Measurements from ENCODE around the gene TERT.
A peak's percentile ranks its signal among the peaks of the same experiment; 100 is the strongest.
"Not testable (repeated sequence)": the region's sequence is repeated elsewhere in the genome, so short reads cannot be mapped to it uniquely, and the experiment has no call there.

The TERT gene

DNA sequence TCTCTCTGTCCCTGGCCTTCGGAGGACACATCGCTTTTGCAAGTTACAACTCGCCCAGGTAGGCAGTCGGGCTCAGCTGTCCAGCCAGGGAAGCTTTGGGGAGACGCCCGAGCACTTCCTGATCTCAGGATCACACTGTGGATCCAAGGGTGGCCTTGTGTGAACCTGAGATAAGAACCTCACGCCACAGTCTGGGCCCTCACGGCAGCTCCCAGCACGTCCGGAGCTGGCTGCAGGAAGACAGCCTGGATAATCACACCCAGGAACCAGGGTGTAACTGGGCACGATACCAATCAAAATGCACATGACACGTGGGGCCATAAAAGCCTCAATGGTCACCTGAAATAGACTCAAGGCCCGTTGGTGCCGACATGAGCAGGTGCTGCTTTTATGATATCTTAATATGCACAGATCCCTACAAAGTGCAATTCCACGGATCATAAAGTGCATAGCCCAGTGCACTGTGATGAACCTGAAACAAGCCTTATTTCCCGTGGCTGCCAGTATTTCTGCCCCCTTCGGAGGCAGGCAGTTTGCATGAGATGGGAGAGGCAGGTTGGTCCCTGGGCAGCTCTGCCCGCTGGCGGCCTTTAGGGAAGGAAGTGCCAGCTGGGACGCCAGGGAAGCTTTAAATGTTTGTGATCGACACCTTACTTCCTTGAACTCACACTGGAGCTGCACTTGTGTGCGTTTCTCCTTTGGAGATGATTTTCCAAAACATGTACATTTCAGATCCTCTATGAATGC lies 55.2 kb downstream of the TERT start:
- TF ChIP-seq GATA1 (IDR thresholded peaks at IDR 0.05; ENCODE audit: low read depth, low read length), result no peak
- DNase-seq, result no peak

DNA sequence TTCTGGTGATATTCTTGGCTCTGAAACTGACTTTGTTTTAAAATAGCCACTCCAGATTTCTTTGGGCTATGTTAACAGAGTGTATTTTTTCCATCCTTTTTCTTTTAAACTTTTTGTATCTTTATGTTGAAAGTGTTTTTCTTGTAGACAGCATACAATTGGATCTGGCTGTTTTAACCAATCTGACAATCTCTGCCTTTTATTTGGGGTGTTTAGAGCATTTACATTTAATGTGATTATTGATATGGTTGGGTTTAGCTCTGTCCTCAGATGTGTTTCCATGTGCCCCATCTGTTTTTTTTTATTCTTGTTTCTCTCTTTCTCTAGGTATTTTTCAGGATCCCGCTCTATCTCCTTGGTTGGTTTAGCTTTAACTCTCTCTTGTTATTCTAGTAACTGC lies 59.0 kb downstream of the TERT start:
- no peak for DNase-seq

GRCh38 chr5:1235379-1235778 lies 59.5 kb downstream of the TERT start:
- peak; percentile 50 to 60 for DNase-seq
- TF ChIP-seq POLR2A (IDR thresholded peaks at IDR 0.05; ENCODE audit: low read length), result no peak
- TF ChIP-seq GATA1 (IDR thresholded peaks at IDR 0.05; ENCODE audit: low read depth, low read length), result no peak

More for the DNA sequence above, 59.0 kb downstream of the TERT start:
- no peak for TF ChIP-seq POLR2A (IDR thresholded peaks at IDR 0.05; ENCODE audit: low read length)
- no peak for TF ChIP-seq GATA1 (IDR thresholded peaks at IDR 0.05; ENCODE audit: low read depth, low read length)

DNA sequence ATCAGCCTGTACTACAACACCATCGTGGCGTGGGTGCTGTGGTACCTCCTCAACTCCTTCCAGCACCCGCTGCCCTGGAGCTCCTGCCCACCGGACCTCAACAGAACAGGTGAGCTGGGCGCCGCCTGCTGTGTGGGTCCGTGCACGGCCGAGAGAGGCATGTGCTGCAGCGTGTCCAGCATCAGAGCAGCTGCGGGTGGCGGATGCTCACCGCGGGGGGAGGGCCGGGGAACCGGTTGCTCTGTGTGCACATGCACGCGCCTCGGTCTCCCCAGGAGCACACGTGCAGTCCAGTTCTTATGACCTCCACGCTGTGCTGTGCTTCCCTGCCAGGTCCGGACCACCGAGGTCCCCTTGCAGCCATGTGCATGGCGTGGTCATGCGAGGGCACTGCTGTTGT lies 62.1 kb downstream of the TERT start:
- no peak for DNase-seq
- TF ChIP-seq POLR2A (IDR thresholded peaks at IDR 0.05; ENCODE audit: low read length), result no peak
- no peak for TF ChIP-seq GATA1 (IDR thresholded peaks at IDR 0.05; ENCODE audit: low read depth, low read length)

GRCh38 chr5:1231354-1231905 lies 63.4 kb downstream of the TERT start:
- no peak for TF ChIP-seq POLR2A (IDR thresholded peaks at IDR 0.05; ENCODE audit: low read length)
- no peak for TF ChIP-seq GATA1 (IDR thresholded peaks at IDR 0.05; ENCODE audit: low read depth, low read length)

DNA sequence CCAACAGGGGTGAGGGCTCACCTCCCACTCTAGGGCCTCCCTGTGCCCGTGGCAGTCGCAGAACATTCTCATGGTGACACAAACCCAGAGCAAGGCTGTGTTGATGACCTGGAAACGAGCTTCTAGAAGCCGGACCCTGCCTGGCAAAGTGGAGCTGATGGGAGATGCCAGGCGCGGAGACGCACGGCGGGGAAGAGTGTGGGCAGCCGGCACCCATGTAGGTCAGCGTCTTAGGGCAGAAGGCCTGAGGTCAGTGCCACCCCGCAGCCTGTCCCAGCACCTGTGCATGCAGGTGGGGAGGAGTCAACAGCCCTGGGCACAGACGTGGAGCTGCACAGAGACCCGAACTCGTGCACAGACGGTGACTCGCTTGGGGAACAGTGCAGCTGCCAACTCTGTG lies 64.3 kb downstream of the TERT start:
- DNase-seq, result no peak
- TF ChIP-seq POLR2A (IDR thresholded peaks at IDR 0.05; ENCODE audit: low read length) (no peak), GATA1 (IDR thresholded peaks at IDR 0.05; ENCODE audit: low read depth, low read length) (no peak)

More at GRCh38 chr5:1231354-1231905, 63.4 kb downstream of the TERT start:
- no peak for DNase-seq

- no peak for DNase-seq
- TF ChIP-seq GATA1 (IDR thresholded peaks at IDR 0.05; ENCODE audit: low read depth, low read length), result no peak
- TF ChIP-seq POLR2A (IDR thresholded peaks at IDR 0.05; ENCODE audit: low read length), result no peak
These were observed 65.0 kb downstream of the TERT start for GRCh38 chr5:1229822-1230221.

- DNase-seq, result not testable (repeated sequence)
These were observed 65.8 kb downstream of the TERT start for GRCh38 chr5:1229023-1229422.

- TF ChIP-seq GATA1 (IDR thresholded peaks at IDR 0.05; ENCODE audit: low read depth, low read length) (no peak), POLR2A (IDR thresholded peaks at IDR 0.05; ENCODE audit: low read length) (no peak)
- DNase-seq, result no peak
These were observed 66.7 kb downstream of the TERT start for GRCh38 chr5:1228120-1228519.

DNA sequence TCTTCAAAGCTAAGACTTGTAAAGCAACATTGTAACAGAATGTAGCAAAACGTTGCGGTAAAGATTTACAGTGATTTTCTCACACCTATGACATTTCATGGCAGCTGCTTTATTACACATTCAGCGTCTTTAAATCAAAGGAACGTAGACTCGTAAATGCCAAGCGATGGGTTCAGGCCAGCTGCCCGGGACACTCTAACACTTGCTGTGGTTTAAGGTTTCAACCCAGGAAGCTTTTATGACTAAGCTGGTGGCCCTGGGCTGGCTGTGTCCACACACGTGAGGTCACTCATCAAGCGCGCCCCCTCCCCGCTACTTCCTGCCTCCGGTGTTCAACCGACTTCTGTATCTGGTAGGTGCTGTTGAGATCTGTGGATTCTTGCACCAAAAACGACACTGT lies 67.2 kb downstream of the TERT start:
- DNase-seq, result no peak
- TF ChIP-seq GATA1 (IDR thresholded peaks at IDR 0.05; ENCODE audit: low read depth, low read length) (no peak), POLR2A (IDR thresholded peaks at IDR 0.05; ENCODE audit: low read length) (no peak)

DNA sequence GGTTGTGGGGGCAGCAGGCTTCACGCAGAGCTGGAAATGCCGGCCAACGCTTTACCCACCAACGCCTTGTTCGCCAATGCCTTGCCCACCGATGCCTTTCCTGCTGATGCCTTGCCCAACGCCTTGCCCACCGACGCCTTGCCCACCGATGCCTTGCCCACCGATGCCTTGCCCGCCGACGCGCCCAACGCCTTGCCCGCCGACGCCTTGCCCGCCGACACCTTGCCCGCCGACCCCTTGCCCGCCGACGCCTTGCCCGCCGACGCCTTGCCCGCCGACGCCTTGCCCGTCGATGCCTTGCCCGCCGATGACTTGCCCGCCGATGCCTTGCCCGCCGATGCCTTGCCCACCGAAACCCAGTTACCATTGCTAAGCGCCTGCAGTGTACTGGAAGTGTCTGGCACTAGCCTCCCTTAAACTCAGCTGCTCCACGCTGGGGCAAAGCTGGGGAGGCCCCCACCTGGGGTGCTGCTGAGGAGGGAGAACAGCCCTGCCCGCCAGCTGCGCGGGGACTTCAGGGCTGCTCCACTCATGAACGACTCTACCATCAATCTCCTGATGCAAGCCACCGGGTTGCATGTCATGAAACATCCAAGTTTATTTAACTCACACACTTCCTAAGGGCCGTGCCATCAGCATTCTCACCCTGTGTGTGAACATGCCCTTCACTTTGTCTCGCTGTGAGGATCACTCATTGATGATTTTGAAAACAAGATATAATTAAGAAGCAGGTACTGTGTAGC lies 67.9 kb downstream of the TERT start:
- DNase-seq, result no peak
- no peak for TF ChIP-seq GATA1 (IDR thresholded peaks at IDR 0.05; ENCODE audit: low read depth, low read length)
- TF ChIP-seq POLR2A (IDR thresholded peaks at IDR 0.05; ENCODE audit: low read length), result no peak

DNA sequence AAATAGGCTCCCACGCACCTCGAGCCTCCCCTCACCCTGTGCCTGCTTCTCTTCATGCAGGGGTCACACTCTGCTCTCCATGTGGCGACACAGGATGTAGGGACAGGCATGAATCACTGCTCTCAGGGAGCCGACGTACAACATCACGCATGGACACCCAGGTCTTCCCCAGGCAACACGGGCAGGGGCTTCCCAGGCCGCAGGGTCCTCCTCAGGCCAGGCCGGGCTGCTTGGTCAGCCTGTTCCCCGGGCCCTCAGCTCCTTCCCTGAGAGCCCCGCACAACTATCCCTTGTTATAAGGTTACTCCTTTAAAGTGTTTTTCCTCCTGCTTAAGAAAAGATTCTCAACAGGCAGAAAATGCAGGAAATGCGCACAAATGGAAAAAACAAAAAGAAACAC lies 68.6 kb downstream of the TERT start:
- TF ChIP-seq GATA1 (IDR thresholded peaks at IDR 0.05; ENCODE audit: low read depth, low read length) (no peak), POLR2A (IDR thresholded peaks at IDR 0.05; ENCODE audit: low read length) (no peak)
- DNase-seq, result no peak

DNA sequence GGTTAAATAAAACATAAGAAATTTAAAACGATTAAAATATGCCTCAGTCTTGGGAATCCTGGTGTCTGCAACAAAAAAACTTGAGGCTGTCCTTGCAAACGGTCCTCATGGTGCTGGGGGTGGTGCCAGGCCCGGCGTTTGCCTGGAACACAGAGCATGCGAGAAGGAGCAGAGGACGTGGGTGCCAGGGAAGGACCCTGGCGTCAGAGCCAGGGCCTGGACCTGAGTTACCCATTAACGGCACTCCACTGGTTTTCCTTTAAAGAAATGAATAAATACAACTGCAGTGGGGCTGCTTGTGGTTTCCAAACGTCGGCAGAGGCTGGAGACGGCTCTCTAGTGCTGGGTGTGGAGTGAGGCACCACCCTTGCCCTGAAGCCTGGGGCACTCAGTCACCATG lies 69.8 kb downstream of the TERT start, which contains the start of gene SLC6A18:
TSS of gene SLC6A18 (plus strand) at position 301 of the 400 bp plus-strand sequence. CDS start at position 398, 97 bp downstream.
- TF ChIP-seq POLR2A (IDR thresholded peaks at IDR 0.05; ENCODE audit: low read length) (no peak), GATA1 (IDR thresholded peaks at IDR 0.05; ENCODE audit: low read depth, low read length) (no peak)

DNA sequence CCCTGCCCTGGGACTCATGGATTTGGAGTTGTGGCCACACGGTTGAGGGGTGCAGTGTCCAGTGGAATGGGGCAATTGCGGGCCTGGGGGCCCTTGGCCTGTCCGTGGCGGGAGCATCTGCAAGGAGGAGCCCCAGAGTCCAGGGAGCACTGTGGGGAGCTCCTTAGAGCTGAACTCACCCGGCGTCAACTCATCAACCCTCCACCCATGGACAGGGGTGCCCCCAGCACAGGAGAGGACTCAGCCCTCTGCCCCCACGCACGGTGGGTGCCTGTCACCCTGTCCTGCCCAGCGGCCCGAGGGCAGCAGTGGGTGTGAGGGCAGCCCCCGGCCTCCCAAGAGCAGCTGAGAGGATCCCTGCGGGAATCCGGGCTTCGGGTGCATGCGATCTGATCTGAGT lies 70.2 kb downstream of the TERT start:
- no peak for DNase-seq
- TF ChIP-seq POLR2A (IDR thresholded peaks at IDR 0.05; ENCODE audit: low read length) (no peak), GATA1 (IDR thresholded peaks at IDR 0.05; ENCODE audit: low read depth, low read length) (no peak)

More for the DNA sequence above, 69.8 kb downstream of the TERT start, which contains the start of gene SLC6A18:
- DNase-seq, result no peak
